GM12865 (cell line): Measurements from ENCODE around the gene PTPRJ.

ENCODE experiments used
- DNase-seq: peaks from one replicate; pipeline ENCODE4 v3.0.0; 2010; ENCODE audit warnings: low read depth
- H3K4me3 ChIP-seq: 2 replicates; pipeline ENCODE4 v1.5.1; 2011; ENCODE audit warnings: mild to moderate bottlenecking, low read depth, low read length, control low read depth
- TF ChIP-seq, protein P1 (sequence below): IDR thresholded peaks from 2 replicates; pipeline ENCODE4 v1.5.1; 2011; ENCODE audit warnings: low read length, control low read depth, low read depth, inconsistent platforms; ENCODE audit not compliant: insufficient read depth; ENCODE audit errors: missing control alignments

The PTPRJ gene

DNA sequence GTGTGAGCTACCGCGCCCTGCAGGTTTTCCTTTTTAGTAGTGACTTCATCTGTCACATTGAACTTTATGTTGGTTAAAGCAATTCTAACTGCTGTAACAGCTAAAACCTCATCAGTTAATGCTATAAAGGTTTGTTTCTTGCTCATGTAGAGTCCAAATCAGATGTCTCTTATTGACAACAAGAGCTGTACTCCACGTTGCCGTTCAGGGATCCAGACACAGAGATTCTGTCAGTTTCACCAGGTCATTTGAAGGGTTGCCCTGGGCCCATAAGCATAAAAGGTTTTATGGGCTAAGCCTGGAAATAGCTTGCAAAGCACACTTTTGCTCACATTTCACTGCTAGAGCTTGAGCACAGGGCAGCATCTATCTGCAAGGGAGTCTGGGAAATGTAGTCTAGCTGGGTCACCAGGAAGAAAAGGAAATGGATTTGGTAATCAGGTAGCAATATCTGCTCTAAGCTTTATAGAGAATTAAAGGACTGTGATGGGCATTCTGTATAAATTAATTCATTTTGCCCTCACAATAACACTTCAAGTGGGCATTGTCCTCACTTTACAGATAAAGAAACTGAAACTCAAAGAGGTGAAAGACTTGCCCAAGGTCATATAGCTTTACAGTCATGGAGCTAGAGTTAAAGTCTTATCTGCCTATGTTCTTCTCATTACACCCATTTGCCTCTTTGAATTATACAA is 25.2 kb upstream of the PTPRJ start:
- no peak for DNase-seq
- H3K4me3 ChIP-seq, result no peak overlapping the region
- TF ChIP-seq, protein P1, sequence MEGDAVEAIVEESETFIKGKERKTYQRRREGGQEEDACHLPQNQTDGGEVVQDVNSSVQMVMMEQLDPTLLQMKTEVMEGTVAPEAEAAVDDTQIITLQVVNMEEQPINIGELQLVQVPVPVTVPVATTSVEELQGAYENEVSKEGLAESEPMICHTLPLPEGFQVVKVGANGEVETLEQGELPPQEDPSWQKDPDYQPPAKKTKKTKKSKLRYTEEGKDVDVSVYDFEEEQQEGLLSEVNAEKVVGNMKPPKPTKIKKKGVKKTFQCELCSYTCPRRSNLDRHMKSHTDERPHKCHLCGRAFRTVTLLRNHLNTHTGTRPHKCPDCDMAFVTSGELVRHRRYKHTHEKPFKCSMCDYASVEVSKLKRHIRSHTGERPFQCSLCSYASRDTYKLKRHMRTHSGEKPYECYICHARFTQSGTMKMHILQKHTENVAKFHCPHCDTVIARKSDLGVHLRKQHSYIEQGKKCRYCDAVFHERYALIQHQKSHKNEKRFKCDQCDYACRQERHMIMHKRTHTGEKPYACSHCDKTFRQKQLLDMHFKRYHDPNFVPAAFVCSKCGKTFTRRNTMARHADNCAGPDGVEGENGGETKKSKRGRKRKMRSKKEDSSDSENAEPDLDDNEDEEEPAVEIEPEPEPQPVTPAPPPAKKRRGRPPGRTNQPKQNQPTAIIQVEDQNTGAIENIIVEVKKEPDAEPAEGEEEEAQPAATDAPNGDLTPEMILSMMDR, result no peak

DNA sequence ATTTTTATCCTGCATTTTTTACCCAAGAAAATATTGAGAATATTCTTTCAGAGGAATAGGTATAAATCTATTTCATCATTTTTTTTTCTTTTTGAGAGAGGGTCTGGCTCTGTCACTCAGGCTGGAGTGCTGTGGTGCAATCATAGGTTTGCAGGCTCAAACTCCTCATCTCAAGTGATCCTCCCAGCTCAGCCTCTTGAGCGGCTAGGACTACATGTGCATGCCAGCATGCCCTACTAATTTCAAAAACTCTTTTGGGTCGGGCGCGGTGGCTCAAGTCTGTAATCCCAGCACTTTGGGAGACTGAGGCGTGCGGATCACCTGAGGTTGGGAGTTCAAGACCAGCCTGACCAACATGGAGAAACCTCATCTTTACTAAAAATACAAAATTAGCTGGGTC is 20.3 kb upstream of the PTPRJ start:
- TF ChIP-seq, protein P1, result no peak
- DNase-seq, result no peak
- H3K4me3 ChIP-seq, result no peak overlapping the region

DNA sequence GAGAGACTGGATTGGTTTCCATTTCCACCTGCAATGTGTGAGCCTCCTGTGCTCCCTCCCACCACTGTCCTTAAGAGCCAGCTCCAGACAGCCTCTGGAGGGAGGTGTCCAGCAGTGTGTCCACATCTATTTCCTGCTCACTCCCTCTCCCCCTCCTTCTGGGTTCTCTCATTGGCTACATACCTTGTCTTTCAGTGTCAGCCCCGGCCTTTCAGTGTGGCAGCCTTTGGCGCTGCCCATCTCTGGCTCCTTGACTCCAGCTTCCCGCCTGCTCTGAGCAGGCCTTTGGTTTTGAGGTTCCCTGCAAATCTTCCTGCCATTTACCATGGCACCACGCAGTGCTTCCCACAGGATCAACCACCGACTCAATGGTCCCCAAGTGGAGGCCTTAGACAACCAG is 19.0 kb upstream of the PTPRJ start:
- no peak overlapping the region for H3K4me3 ChIP-seq
- TF ChIP-seq, protein P1, result no peak
- no peak for DNase-seq

DNA sequence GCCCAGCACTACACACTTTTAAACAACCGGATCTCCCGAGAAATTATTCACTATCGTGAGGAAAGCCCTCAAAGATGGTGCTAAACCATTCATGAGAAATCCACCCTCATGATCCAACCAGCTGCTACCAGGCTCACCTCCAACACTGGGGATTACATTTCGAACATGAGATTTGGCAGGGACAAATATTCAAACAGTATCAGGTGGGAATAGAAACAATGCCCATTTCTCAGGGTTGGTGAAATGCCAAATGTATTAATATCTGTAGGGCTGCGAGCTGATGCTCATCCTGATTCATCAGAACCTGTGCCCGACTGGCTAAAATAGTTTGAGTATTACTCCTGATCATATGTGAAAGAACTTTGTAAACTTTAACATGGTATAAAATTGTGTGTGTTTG is 15.8 kb upstream of the PTPRJ start:
- TF ChIP-seq, protein P1, result no peak
- H3K4me3 ChIP-seq, result no peak overlapping the region
- no peak for DNase-seq

DNA sequence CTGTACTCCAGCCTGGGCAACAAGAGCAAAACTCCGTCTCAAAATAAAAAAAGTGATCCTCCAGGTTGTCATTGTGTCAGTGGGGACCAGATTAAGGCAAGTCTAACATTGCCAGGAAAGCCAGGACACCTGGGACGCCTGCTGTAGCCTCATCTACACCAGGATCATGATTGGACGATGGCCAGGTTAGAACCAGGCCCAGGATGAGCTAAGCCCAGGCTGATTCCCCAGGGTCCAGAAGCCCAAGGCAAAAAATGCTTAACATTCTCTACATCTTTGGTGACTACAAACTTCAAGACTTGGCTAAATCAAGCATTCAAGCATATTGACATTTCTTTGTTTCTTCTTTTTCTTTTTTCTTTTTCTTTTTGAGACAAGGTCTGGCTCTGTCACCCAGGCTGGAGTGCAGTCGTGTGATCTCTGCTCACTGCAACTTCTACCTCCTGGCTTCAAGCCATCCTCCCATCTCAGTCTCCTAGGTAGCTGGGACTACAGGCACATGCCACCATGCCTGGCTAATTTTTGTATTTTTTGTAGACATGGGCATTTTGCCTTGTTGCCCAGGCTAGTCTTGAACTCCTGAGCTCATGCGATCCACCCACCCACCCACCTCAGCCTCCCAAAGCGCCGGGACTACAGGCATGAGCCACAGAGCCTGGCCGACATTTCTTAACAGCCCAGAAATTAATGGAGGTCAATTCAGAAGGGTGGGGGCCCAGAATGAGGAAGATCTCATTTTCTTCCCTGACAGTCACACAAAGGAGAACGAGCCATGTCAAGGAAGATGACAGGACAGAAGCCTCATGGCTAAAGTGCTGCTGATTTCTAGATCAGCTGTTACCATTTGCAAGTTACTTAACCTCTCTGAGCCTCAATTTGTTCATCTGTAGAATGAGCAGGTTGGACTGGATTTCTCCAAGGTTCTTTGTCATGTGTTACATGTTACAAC is 12.5 kb upstream of the PTPRJ start:
- DNase-seq, result no peak
- TF ChIP-seq, protein P1, result no peak
- no peak overlapping the region for H3K4me3 ChIP-seq

DNA sequence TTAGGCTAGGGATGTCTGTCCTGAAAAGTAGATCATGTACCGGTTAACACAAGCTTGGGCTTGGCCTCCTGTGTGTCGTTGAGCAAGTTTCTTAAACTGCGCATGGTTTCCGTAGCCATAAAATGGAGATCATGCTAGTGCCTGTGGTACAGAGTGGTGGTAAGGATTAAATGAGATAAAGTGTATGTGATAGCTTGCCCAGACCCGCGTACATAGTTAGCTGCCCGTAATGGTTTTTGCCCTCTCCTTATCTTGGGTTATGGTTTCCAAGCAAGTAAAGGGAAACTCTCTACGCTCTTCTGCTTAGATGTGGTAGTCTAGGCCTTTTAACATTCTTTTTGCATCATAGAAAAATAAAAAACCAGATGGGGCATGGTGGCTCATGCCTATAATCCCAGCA is 11.0 kb upstream of the PTPRJ start:
- H3K4me3 ChIP-seq, result no peak overlapping the region
- no peak for DNase-seq
- TF ChIP-seq, protein P1, result no peak
